Brain microvascular endothelial cell (primary cell): ENCODE measurements around the gene USP5.

ENCODE experiments used
- DNase-seq: peaks from one replicate; pipeline ENCODE4 v3.0.0-alpha.2; 2020
- H3K27ac ChIP-seq: fragments of 250-450 bp; sonication (Bioruptor Pico); 2 replicates; pipeline ENCODE4 v1.5.1; 2020; ENCODE audit warnings: mild to moderate bottlenecking, moderate library complexity
- H3K27me3 ChIP-seq: fragments of 250-450 bp; sonication (Bioruptor Pico); replicated peaks from 2 replicates; pipeline ENCODE4 v1.5.1; 2020; ENCODE audit warnings: mild to moderate bottlenecking
- H3K36me3 ChIP-seq: fragments of 250-450 bp; sonication (Bioruptor Pico); replicated peaks from 2 replicates; pipeline ENCODE4 v1.5.1; 2020; ENCODE audit warnings: mild to moderate bottlenecking
- H3K4me3 ChIP-seq: 2 replicates; pipeline ENCODE4 v1.5.1; 2011; ENCODE audit warnings: low read depth, mild to moderate bottlenecking, control low read depth, low read length, moderate library complexity
- in situ Hi-C: cut with HindIII; loops from 2 replicates; pipeline ENCODE4 v1.10.0; 2017; ENCODE audit warnings: low sequenced_read_pairs, low pct_ligation_motif_present
- TF ChIP-seq, protein P1 (sequence below): IDR thresholded peaks from 2 replicates; pipeline ENCODE4 v1.5.1; 2011; ENCODE audit warnings: low read depth, mild to moderate bottlenecking, moderate library complexity, low read length, control low read depth, inconsistent platforms; ENCODE audit errors: missing control alignments

USP5 gene

DNA sequence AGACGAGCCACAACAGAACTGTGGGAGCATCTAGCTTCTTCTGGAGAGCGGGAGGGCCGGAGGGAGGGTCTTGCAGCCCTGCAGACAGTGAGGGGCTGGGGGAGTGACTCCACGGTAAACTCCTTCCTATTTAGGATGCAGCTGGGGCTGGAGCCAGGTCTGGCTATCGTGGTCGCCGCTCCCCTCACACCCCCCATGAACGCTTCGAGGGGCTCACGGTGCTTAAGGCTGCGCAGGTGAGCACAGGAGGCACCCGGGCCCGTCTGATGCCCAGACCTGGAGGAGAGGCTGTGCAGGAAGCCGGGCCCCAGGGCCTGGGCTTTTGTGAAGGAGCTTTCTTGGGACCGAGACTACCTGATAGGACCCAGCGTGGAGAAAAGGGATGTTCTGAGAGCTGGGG is 15.1 kb upstream of the USP5 start:
- DNase-seq, result no peak
- Histone ChIP-seq H3K27me3 (no peaks in the 10 kb centered on the region), H3K36me3 (peaks cover 67% of the 10 kb centered on the region), H3K27ac (no peak overlapping the region), H3K4me3 (no peak overlapping the region)
- TF ChIP-seq, protein P1, sequence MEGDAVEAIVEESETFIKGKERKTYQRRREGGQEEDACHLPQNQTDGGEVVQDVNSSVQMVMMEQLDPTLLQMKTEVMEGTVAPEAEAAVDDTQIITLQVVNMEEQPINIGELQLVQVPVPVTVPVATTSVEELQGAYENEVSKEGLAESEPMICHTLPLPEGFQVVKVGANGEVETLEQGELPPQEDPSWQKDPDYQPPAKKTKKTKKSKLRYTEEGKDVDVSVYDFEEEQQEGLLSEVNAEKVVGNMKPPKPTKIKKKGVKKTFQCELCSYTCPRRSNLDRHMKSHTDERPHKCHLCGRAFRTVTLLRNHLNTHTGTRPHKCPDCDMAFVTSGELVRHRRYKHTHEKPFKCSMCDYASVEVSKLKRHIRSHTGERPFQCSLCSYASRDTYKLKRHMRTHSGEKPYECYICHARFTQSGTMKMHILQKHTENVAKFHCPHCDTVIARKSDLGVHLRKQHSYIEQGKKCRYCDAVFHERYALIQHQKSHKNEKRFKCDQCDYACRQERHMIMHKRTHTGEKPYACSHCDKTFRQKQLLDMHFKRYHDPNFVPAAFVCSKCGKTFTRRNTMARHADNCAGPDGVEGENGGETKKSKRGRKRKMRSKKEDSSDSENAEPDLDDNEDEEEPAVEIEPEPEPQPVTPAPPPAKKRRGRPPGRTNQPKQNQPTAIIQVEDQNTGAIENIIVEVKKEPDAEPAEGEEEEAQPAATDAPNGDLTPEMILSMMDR, result no peak
- in situ Hi-C loops, result no loop called here

DNA sequence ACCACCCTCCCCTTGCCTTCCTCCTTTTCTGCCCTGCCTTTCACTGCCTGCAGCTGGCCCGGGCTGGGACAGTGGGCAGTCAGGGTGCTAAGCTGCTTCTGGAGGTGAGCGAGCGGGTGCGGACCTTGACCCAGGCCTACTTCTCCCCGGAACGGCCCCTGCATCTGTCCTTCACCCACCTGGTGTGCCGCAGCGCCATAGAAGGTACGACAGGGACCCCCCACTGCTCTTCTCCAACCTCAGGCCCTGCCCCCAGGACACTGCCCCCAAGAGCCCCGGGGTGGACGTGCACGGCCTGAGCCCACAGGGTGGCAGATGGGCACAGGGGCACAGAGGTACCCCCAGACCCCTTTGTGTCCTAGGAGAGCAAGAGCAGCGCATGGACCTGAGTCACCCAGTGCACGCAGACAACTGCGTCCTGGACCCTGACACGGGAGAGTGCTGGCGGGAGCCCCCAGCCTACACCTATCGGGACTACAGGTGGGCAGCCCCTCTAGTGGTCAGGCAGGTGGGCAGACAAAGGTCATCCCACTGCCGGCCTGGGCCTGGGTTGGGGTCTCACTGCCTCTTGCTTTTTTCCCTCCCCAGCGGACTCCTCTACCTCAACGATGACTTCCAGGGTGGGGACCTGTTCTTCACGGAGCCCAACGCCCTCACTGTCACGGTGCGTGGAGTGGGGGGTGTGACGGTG is 14.4 kb upstream of the USP5 start:
- Histone ChIP-seq H3K27ac (no peak overlapping the region), H3K27me3 (no peaks in the 10 kb centered on the region), H3K36me3 (peaks cover 65% of the 10 kb centered on the region), H3K4me3 (no peak overlapping the region)
- DNase-seq, result no peak
- in situ Hi-C loops, result no loop called here
- TF ChIP-seq, protein P1, result no peak

- no peak for DNase-seq
- peaks cover 64% of the 10 kb centered on the region for H3K36me3 ChIP-seq
- no peak overlapping the region for H3K4me3 ChIP-seq
- H3K27ac ChIP-seq, result no peak overlapping the region
- no peaks in the 10 kb centered on the region for H3K27me3 ChIP-seq
- TF ChIP-seq, protein P1, result no peak
- in situ Hi-C loops, result no loop called here
Observed at GRCh38 chr12:6838854-6839253, 13.1 kb upstream of the USP5 start.

- Histone ChIP-seq H3K4me3 (no peak overlapping the region), H3K36me3 (peaks cover 62% of the 10 kb centered on the region), H3K27me3 (no peaks in the 10 kb centered on the region), H3K27ac (no peak overlapping the region)
- in situ Hi-C loops, result no loop called here
- TF ChIP-seq, protein P1, result no peak
- DNase-seq, result no peak
Observed at GRCh38 chr12:6839482-6840201, 12.3 kb upstream of the USP5 start.

- Histone ChIP-seq H3K4me3 (no peak overlapping the region), H3K36me3 (peaks cover 69% of the 10 kb centered on the region), H3K27me3 (no peaks in the 10 kb centered on the region), H3K27ac (no peak overlapping the region)
- TF ChIP-seq, protein P1, result no peak
- DNase-seq, result no peak
- in situ Hi-C loops, result no loop called here
Observed at GRCh38 chr12:6840330-6840729, 11.6 kb upstream of the USP5 start.
